Central memory CD4-positive, alpha-beta T cell (primary cell): ENCODE results near the gene A1BG.
A peak's percentile ranks its signal among the peaks of the same experiment; 100 is the strongest.
"Not testable (repeated sequence)": the region's sequence is repeated elsewhere in the genome, so short reads cannot be mapped to it uniquely, and the experiment has no call there.

ENCODE experiments used
- DNase-seq: peaks from one replicate; pipeline ENCODE4 v3.0.0; 2022

Gene A1BG

DNA sequence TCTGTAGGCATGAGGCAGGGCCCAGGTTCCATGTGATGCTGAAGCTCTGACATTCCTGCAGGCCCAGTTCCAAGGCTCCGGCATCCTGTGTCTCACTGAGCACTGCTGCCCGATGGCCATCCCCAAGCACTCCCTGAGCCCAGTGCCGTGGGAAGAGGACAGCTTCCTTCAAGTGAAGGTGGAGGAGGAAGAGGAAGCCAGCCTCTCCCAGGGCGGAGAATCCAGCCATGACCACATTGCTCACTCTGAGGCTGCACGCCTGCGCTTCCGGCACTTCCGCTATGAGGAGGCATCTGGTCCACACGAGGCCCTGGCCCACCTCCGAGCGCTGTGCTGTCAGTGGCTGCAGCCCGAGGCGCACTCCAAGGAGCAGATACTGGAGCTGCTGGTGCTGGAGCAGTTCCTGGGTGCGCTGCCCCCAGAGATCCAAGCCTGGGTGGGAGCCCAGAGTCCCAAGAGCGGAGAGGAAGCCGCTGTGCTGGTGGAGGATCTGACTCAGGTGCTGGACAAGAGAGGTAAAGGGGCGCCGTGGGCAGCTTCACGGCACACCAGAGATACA is 18.5 kb downstream of the A1BG start:
- no peak for DNase-seq

DNA sequence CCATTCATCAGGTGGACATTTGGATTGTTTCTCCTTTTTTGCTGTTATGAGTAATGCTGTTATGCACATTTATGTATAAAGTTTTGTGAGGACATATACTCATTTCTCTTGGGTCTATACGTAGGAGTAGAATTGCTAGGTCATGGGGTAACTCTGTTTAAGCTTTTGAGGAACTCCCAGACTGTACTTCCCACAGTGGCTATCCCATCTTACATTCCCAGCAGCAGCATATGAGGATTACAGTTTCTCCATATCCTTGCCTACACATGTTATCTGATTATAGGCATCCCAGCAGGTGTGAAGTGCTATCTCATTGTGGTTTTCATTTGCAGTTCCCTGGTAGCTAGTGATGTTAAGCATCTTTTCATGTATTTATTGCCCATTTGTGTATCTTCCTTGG is 20.6 kb downstream of the A1BG start:
- DNase-seq, result no peak

DNA sequence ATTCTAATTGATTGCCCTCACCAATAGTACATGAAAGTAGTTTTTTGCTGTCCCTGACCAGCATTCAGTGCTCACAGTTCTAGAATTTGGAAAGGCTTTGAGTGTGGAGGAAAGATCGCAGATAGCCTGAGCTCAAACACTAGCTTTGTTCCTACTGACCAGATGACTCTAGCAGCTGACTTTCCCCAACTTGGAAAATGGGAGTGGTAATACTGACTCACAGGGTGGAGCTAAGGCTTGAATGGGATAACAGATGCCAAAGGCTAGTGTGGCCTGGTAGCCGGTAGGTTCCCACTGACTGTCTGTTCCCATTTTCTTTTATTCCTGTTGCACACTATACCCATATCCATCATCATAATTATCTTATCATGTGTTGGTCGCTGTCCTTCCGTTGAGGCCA is 22.8 kb downstream of the A1BG start:
- no peak for DNase-seq

DNA sequence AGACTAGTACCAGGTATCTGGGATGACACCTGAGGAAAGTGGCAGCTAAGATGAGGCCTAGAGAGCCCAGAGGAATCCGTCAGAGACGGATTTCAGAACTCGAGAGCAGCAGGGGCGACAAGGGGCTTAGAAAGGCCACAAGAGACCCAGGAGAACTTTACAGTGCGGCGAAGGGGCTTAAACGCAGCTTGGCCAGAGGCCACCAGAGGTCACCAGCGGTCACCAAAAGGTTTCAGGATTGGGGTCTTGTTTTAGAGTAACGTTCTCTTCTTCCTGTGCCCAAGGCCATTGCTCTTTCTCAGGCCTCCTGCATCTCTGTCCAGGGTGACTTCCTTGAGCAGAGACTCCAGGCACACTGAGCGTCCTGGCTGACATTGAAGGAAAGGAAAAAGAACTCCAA is 24.3 kb downstream of the A1BG start:
- no peak for DNase-seq

DNA sequence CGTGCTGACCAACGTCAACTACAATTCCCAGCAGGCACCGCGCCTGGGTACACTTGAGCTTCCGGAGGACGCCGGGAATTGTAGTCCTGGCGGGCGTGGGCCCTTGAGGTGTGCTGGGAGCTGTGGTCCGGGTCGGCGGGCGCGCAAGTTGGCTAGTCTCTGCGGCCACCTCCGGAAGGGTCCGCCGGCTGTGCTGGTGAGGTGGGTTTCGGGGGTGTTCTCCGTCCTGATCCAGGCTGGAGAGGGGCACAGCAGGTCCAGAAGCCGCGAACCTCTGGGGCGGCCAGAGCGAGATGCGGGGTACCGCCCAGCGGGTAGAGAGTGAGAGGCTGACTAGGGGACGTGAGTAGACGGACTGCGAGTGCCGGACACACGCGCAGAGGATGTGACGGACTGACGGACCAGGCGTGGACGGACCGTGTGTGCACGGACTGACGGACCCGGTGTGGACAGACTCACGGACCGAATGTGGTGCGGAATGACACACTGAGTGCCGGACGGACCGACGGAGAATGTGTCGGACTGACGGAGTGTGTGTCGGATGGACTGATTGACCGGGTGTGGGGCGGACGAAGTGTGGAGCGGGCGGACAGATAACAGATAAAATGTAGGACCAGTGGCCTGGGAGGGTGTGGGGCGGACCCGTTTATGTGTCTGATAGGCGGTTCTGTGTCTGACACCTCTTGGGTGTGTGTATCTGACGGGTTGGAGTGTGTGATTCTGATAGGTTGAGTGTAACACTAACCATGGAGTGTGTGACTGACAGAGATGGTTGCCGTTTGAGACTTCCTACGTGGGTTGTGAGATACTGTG is 26.2 kb downstream of the A1BG start, which contains the start of gene ZSCAN22:
TSS of gene ZSCAN22 (plus strand) at position 81 of the 813 bp plus-strand sequence. CDS start 7,809 bp downstream, outside the sequence.
- DNase-seq, result peak; percentile 77

DNA sequence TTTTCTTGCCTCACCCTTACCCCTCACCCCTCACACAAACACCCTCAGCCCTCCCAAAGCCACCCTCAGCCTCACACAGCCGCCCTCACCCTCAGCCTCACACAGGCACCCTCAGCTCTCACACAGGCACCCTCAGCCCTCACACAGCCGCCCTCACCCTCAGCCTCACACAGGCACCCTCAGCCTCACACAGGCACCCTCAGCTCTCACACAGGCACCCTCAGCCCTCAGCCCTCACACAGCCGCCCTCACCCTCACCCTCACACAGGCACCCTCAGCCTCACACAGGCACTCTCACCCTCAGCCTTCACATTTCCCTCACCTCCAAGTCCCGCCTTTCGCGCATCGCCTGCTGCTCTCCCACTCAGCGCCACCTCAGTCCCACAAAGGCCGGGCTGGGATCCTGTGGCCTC is 26.8 kb downstream of the A1BG start:
- no peak for DNase-seq

DNA sequence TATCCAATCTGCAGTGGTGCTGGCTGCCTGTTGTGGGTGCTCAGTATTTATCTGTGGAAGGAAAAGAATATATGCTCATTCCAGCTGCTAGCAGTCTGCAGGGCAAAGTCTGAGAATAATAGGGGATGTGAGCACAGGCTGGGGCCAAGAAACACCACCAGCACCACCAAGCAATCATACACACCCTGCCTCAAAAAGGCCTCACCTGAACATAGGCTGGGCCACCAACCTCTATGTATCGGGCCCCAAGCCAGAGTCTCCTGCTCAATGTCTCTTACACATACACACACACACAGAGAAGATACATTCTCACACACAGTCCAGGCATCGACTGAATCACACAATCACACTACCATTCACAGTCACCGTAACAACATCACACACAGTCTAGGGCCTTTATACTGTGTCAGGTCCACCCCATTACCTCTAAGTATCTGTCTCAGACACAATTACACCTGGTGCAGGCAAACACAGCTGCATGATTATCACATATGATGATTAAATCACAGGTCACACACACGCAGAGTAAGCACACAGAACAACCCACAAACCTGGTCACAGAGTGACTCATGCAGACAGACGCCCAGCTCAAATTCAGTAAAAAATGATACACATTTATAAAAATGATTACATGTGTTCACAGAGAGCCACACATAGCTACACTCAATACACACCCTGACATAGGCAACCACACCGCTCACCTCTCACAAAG is 27.8 kb downstream of the A1BG start:
- no peak for DNase-seq

DNA sequence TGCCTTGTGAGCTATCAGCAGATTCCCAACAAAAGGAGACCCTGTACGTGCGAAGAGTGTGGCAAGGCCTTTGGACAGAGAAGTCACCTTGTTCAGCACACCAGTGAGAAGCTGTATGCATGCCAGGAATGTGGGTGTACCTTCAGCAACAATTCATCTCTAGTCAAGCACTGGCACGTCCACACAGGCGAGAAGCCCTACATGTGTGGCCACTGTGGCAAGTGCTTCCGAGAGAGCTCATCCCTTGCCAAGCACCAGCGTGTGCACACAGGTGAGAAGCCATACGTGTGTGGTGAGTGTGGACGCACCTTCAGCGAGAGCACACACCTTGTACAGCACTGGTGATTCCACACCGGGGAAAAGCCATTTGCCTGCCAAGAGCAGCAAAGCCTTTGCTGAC is 34.1 kb downstream of the A1BG start:
- DNase-seq, result no peak

DNA sequence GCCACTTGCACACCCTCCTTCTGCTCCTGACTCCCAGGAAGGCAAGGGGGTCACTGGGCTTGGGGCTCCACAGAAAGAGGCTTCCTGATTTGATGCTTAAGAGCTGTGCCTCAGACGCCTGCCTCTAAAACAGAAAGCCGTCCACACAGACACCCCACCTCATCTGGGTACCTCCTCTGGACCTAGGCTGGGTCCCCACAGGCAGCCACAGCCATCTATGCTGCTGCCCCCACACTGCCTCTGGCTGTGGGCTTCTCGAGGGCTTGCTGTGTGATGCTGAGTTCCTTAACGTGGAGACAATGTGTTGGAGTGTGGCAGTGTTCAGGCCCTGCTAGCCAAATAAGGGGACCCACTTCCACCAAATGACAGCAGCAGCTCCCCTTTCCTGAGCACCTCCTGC is 35.0 kb downstream of the A1BG start:
- DNase-seq, result no peak

DNA sequence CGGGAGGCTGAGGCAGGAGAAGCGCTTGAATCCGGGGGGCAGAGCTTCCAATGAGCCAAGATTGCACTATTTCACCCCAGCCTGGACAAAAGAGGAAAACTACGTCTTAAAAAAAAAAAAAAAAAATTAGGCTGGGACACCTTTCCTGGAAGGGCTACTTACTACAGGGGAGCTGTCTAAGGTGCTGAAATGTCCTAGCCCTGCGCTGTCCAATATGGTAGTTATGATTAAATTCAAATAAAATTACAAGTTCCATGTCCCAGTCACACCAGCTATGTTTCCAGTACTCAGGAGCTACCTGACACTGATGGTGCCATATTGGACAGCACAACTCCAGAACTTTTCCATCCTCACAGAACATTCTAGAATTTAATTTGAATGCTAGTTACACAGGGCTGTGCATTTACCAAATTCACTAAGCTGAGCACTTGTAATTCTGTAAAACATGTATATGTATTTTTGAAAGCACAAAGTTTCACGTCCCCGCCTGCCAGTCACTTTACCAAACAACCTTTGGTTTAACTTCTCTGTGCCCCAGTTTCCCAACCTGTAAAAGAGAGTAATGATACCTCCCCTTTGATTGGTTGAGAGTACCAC is 35.7 kb downstream of the A1BG start:
- no peak for DNase-seq

DNA sequence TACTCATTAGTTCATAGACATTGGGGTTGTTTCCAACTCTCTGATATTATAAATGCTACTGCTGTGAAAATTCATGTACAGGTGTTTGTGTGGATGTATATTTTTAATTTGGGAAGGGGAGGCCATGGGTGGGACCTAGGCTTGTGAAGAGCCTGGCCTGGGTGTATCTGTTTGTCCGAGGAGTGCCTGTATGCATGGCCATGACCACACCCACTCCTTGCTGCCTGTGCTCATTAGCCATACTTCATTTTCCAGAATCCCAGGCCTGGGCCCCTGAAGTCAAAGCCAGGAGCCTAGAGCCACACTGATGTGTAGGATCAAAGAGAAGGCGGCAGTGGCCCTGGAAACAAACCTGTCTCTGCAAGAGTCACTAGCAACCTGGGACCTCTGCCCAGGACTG is 37.7 kb downstream of the A1BG start:
- no peak for DNase-seq

DNA sequence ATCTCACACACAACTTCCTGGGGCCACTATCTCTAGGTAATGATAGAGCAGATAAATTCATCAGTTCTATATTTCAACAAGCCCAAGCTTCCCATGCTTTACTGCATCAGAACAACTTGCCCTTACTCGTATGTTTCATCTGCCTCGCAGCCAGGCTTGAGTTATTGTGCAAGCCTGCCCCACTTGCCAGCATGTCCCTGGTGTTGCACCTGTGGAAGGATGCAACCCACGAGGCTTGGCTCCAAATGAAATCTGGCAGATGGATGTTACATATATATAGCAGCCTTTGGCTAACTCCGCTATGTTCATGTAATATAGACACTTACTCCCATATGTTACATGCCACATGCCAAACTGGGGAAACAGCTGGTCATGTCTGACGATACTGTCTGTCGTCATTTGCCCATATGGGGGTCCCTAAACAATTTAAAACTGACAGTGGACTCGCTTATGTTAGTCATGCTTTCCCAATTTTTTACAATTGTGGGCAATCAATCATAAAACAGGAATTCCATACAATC is 41.9 kb downstream of the A1BG start:
- no peak for DNase-seq

DNA sequence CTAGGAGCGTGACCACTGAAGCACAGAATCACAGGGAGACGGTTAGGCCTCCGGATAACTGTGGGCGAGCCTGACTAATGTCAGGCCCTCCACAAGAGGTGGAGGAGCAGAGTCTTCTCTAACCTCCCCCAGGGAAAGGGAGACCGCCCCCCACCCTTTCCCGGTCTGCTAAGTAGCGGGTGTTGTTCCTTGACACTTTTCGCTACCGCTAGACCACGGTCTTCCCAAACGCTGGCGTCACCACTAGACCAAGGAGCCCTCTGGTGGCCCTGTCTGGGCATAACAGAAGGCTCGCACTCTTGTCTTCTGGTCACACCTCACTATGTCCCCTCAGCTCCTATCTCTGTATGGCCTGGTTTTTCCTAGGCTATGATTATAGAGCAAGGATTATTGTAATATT is 42.6 kb downstream of the A1BG start:
- not testable (repeated sequence) for DNase-seq

DNA sequence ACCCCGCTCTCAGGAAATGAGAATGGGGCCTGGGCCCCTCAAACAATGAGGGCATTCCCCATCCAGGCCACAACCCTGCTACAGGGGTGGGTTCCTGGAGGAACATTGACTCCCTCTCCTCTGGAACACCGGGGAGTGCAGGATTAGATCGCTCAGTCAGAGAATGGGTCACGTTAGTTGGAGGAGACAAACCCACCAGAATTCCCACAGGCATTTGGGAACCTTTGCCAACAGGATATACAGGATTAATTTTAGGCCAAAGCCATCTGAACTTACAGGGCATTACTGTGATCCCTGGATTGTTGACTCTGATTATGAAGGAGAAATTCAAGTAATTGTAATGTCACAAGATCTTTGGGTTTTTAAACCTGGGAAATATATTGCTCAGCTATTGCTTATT is 45.6 kb downstream of the A1BG start:
- DNase-seq, result no peak

DNA sequence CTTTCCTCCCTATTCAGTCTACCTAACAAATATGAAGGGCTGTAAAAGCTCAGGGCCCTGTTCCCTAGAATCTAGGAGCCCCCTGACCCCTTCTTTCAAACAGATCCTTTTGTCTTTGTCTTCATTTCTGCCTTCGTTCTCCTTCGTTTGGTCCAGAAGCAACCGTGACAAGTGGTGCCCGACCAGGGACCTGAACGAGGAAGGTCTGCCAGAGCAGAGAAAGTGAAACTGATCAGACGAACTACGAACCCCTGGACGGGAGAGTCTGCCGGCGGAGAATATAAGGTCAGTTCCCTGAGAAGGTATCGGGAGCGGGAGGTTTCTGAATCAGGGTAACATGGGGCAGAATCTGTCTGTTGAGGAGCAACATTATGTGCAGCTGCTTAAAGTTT is 47.4 kb downstream of the A1BG start:
- no peak for DNase-seq

DNA sequence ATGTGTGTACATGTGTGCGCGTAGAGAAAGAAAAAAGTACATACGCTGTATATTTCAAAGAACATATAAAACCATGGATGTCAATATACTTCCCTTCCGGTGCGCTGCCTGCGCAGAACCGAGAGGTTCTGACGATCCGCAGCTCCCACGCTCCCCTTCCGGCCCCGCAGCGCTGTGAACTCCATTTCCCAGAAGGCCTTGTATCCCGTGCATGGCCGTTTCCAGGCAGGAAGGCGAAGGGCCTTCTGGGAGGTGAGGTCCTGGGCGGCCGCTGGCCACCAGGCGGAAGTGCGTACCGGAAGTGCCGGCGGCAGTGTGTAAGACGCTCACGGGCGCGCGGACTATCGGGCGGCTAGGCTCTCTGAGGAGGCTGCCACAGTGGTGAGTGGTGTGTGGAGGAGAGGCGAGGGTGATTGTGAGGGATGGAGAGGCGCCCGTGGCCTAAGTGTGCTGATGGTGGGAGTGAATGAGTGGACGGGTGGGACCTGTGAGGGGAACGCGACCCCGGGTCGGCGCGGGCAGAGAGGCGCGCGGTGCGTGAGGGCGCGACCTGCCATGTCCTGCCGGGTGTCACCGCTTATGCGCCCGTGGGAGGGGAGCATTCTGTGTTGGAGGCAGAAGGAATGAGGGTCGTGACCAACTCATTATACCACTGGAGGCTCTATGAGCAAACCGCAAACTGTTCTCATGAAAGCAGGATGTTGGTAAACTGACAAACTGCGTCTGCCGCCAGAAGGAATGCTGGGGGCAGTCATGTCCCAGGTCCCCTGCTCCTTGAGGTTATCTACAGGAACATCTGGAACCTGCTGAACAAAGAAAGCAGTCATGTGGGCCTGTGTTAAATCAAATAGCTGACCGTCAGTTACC is 48.0 kb downstream of the A1BG start, which contains the start of gene ERVK3-1:
TSS of gene ERVK3-1 (plus strand) at position 313 of the 867 bp plus-strand sequence. CDS start 6,792 bp downstream, outside the sequence.
- peak; percentile 95 for DNase-seq

DNA sequence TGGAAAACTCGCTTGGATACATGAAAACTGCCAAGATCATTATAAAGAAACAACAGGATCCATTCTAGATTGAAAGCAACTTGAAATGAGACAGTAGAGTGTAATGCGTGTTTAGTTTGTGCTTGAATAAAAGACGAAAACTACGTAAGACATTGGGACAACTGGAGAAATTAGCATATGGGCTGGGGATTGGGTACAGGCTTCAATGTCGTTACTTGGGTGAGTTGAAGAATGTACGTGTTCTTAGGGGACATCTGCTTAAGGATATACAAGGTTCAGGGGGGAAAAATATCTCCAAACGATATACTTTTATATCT is 48.6 kb downstream of the A1BG start:
- no peak for DNase-seq

DNA sequence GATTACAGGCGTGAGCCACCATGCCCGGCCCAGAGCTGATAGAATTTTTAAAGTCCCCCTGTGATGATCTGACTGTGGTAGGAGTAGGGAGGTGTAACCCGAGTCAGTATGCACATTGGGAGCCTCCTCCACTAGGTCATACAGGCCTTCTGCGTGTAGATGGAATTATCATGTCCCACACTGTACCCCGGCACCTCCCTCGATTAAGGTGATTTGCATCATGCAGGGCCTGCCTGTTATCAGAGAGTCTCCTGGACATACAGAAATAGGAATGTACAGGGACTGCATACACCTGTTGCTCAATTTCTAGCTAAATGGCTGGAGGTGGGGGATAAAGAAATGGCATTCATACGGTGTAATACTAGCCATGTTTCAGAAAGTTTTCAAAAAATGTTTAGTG is 49.0 kb downstream of the A1BG start:
- DNase-seq, result no peak

DNA sequence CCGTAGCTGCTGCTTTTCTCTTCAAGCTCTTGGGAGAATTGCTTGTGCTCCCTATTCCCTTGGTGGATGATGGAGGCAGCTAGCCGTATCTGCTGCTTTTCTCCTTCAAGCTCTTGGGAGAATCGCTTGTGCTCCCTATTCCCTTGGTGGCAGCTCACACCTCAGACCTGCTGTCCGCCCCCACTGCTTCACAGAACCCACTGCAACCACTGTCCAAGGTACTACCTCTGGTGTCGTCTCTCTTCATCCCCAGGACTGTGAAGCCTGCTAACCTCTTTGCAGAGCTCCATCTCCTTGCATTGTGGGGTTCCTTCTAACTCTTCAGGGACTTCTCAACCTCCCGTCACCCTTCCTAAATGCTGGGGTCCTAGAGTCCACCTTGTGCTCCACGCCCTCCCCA is 52.7 kb downstream of the A1BG start:
- DNase-seq, result no peak

DNA sequence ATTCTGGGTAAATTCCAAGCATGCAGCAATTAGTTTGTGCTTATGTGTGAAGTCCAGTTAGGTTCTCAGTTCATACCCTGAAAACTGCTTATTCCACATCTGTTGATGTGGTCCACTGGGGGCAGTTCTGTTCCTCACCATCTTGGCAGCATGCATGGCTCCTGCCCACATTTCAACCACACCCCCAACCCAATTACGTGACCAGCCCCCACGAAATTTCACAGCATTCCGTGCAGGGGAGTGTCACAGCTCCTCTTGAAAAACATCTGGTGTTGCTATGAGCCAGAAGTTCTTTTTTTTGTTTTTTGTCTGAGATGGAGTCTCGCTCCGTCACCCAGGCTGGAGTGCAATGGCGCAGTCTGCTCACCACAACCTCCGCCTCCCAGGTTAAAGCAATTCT is 57.2 kb downstream of the A1BG start:
- DNase-seq, result no peak
